ENCODE measurements around the gene TTR.

Gene TTR

GRCh38 chr18:31591628-31592027, at the start of gene TTR:
Gene TTR, plus strand, starts transcription at chr18:31591877. Its CDS starts 26 bp downstream, at chr18:31591903.
- no peak within 1 kb of the TSS for H3K4me3 ChIP-seq (ENCODE audit: low read depth, low read length)
- TF ChIP-seq, protein P1, sequence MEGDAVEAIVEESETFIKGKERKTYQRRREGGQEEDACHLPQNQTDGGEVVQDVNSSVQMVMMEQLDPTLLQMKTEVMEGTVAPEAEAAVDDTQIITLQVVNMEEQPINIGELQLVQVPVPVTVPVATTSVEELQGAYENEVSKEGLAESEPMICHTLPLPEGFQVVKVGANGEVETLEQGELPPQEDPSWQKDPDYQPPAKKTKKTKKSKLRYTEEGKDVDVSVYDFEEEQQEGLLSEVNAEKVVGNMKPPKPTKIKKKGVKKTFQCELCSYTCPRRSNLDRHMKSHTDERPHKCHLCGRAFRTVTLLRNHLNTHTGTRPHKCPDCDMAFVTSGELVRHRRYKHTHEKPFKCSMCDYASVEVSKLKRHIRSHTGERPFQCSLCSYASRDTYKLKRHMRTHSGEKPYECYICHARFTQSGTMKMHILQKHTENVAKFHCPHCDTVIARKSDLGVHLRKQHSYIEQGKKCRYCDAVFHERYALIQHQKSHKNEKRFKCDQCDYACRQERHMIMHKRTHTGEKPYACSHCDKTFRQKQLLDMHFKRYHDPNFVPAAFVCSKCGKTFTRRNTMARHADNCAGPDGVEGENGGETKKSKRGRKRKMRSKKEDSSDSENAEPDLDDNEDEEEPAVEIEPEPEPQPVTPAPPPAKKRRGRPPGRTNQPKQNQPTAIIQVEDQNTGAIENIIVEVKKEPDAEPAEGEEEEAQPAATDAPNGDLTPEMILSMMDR (IDR thresholded peaks at IDR 0.05; ENCODE audit: borderline replicate concordance, insufficient read depth, low read depth, low read length) = no peak

DNA sequence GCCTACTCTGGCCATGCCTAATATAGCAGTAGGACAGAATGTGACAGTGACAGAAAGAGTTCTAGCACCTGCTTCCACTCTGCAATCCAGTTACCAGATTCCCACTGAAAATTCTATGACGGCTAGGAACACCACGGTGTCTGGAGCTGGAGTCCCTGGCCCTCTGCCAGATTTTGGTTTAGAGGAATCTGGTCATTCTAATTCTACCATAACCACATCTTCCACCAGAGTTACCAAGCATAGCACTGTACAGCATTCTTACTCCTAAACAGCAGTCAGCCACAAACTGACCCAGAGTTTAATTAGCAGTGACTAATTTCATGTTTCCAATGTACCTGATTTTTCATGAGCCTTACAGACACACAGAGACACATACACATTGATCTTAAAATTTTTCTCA, 45.2 kb upstream of the TTR start:
- TF ChIP-seq, protein P1 (IDR thresholded peaks at IDR 0.05; ENCODE audit: borderline replicate concordance, insufficient read depth, low read depth, low read length) = no peak
- H3K4me3 ChIP-seq (ENCODE audit: low read depth, low read length) = no peak overlapping the region

DNA sequence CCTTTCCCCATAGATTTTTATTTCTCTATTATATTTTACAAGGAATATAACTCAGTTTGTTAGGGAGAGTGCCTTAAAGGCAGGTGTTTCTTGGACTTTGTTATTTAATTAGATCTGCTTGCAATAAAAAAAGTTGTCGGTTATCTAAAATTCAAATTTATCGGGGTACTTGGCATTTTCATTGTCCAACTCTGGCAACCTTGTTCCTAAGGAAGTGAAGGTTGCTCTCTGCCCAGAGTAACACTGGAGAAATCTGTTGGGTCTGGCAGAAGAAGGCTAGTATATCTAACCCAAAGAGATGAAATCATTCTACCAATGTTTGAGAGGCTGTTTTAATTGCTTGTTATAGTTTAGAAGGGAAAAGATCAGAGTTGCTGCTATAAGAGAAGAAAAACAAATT, 42.8 kb upstream of the TTR start:
- H3K4me3 ChIP-seq (ENCODE audit: low read depth, low read length) = no peak overlapping the region
- TF ChIP-seq, protein P1 (IDR thresholded peaks at IDR 0.05; ENCODE audit: borderline replicate concordance, insufficient read depth, low read depth, low read length) = no peak

- H3K4me3 ChIP-seq (ENCODE audit: low read depth, low read length) = no peak overlapping the region
- TF ChIP-seq, protein P1 (IDR thresholded peaks at IDR 0.05; ENCODE audit: borderline replicate concordance, insufficient read depth, low read depth, low read length) = no peak
These were observed 42.3 kb upstream of the TTR start for GRCh38 chr18:31549416-31549815.

GRCh38 chr18:31551883-31552282, 39.8 kb upstream of the TTR start:
- TF ChIP-seq, protein P1 (IDR thresholded peaks at IDR 0.05; ENCODE audit: borderline replicate concordance, insufficient read depth, low read depth, low read length) = no peak

DNA sequence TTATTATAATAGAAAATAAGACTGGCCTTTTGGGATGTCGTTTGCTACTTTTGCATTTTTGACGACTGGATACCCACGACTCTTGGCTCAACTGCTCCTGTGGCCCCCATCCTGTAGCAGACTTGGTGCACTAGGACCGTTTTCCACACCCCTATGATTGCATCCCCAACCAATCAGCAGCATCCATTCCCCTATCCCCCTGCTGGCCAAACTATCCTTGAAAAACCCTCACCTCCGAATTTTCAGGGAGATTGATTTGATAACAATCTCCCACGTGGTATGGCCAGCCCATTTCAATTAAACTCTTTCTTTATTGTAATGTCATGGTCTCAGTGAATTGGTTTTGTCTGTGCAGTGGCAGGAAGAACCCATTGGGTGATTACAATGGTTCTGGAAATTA, 37.9 kb upstream of the TTR start:
- no peak overlapping the region for H3K4me3 ChIP-seq (ENCODE audit: low read depth, low read length)
- TF ChIP-seq, protein P1 (IDR thresholded peaks at IDR 0.05; ENCODE audit: borderline replicate concordance, insufficient read depth, low read depth, low read length) = 0 out of 2 replicates have a peak, but pooled peaks have one; percentile 7

More at GRCh38 chr18:31551883-31552282, 39.8 kb upstream of the TTR start:
- no peak overlapping the region for H3K4me3 ChIP-seq (ENCODE audit: low read depth, low read length)

GRCh38 chr18:31554776-31555175, 36.9 kb upstream of the TTR start:
- no peak overlapping the region for H3K4me3 ChIP-seq (ENCODE audit: low read depth, low read length)
- TF ChIP-seq, protein P1 (IDR thresholded peaks at IDR 0.05; ENCODE audit: borderline replicate concordance, insufficient read depth, low read depth, low read length) = no peak
